ENCODE data around the gene S1PR5.

- TF ChIP-seq CEBPB (IDR thresholded peaks at IDR 0.05; ENCODE audit: low read depth), result no peak
- no peak for TF ChIP-seq CTCF (IDR thresholded peaks at IDR 0.05 in 2 of 3, conservative IDR thresholded peaks at IDR 0.05 in 1 of 3; ENCODE audit: borderline replicate concordance in 1 of 3, insufficient read depth in 1 of 3, low read depth in 2 of 3, low read length in 2 of 3)
- no peak for TF ChIP-seq MAX (IDR thresholded peaks at IDR 0.05)
- no peak for TF ChIP-seq EZH2 (IDR thresholded peaks at IDR 0.05)
- no peak for TF ChIP-seq EZH2phosphoT487 (IDR thresholded peaks at IDR 0.05; ENCODE audit: borderline replicate concordance)
Measured at GRCh38 chr19:10546817-10547216, 29.6 kb upstream of the S1PR5 start.

All from HCT116 (cell line).